ENCODE results near the gene WDR89.

DNA sequence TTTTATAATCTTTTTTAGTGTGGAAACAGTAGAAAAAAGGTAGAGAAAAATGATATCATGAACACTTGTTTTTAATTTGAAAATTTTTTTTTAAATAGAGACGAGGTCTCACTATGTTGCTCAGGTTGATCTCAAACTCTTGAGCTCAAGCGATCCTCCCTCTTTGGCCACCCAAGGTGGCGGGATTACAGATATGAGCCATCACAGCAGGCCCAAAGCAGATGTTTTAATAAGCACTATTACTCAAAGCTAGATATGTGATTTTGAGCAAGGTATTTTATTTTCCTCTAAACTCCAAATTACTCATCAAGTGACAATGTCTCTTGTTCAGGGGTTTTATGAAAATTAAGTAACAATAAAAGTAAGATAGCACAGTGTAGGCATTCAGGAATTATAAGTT lies 10.7 kb upstream of the WDR89 start:
- TF ChIP-seq, protein P1, sequence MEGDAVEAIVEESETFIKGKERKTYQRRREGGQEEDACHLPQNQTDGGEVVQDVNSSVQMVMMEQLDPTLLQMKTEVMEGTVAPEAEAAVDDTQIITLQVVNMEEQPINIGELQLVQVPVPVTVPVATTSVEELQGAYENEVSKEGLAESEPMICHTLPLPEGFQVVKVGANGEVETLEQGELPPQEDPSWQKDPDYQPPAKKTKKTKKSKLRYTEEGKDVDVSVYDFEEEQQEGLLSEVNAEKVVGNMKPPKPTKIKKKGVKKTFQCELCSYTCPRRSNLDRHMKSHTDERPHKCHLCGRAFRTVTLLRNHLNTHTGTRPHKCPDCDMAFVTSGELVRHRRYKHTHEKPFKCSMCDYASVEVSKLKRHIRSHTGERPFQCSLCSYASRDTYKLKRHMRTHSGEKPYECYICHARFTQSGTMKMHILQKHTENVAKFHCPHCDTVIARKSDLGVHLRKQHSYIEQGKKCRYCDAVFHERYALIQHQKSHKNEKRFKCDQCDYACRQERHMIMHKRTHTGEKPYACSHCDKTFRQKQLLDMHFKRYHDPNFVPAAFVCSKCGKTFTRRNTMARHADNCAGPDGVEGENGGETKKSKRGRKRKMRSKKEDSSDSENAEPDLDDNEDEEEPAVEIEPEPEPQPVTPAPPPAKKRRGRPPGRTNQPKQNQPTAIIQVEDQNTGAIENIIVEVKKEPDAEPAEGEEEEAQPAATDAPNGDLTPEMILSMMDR (IDR thresholded peaks at IDR 0.05; ENCODE audit: insufficient read depth, low read length, poor library complexity, severe bottlenecking) = no peak
- no peak for TF ChIP-seq EZH2phosphoT487 (conservative IDR thresholded peaks at IDR 0.05; ENCODE audit: low read length)
